ENCODE results near the gene MTMR8. TPM values are rescaled to one million over a fixed set of nuclear protein-coding genes. Genes with fewer than 3 reads are reported as not detected.
"Not testable (repeated sequence)": the region's sequence is repeated elsewhere in the genome, so short reads cannot be mapped to it uniquely, and the experiment has no call there.

MTMR8 gene
- total RNA-seq (2014; rRNA removed; shearing (Covaris generic)): not detected in 2 replicates

DNA sequence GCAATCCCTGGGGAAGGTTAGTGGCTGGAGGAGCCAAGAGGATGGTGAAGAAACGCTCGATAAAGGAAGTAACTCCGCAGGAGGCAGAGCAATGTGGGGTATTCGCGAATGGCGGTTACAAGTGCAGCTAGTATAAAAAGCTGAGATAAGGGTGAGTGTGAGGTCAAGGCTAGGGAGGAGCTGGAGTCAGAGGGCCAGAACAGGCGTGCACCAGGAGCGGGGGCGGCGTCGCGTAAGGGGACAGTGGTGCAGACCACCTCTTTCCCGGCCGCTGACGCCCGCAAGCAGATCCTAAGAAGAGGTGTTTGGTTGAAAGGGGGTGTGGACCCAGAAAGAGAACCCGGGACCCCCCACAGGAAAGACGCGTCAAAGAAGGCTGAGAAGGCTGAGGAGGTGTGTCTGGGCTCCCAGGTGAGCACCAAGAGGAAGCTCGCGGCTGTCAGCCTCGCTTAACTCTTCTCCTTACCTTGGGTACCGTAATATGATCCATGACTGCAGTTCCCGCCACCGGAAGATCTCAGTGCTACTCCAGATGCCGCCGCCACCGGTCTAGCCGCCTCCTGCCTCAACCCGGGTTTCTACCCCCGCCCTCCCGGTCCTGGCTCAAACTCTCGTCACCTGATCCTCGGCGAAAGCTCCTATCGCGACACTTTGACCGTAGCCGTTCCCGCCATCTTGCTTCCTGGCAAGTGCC is at the start of gene MTMR8:
TSS of gene MTMR8 (minus strand) at position 579 of the 694 bp plus-strand sequence. CDS start at position 490, 89 bp downstream.
- DNase-seq (ENCODE audit: low read depth): no peak

DNA sequence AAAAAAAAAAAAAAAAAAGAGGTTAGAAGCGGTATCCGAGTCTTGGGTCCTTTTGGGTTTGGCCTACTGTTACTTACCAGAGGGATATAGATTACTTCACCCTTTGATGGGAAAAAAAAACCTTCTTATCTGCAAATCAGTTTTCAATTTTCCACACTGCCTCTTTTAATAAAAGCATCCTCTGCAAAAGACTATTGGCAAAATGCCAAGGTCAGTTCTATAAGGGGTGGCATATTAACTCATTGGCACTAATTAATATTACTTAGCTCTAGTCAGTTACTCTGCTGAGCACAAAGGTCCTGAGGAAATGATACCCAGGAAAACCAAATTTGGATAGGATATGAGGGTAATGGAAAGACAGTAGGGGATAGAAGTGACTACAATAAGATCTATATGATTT is 44.3 kb upstream of the MTMR8 start:
- no peak for DNase-seq (ENCODE audit: low read depth)

DNA sequence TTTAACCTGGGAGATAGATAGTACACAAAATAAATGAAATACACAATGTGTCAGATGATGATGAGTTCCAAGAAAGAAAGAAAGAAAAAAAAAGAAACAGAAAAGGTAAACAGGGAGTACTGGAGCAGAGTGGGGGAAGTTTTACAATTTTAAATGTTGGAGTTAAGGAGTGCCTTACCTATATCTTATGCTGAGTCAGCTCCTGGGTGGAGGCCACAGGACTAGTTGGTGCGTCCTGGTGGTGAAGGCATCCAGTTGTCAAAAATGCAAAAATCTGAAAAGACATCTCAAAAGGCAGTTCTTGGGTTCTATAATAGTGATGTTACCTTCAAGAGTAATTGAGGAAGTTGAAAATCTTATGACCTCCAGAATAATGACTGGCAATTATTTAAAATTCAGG is 42.4 kb upstream of the MTMR8 start:
- no peak for DNase-seq (ENCODE audit: low read depth)

DNA sequence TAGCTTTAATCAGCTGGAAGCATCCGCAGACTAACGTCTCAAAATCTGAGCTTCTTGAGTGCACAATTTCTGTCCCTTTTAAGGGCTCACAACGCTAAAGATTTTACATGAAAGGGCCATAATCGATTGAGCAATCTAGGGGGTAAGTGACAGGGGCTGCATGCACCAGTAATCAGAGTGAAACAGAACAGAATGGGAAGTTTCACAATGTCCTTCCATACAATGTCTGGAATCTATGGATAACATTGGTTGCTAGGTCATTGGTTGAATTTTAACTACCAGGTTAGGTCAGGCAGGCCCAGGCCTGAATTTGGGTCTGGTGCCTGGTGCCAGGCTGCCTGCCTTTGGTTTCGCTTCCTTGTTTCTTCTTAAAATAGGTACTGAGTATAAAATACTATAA is 42.0 kb upstream of the MTMR8 start:
- no peak for DNase-seq (ENCODE audit: low read depth)

DNA sequence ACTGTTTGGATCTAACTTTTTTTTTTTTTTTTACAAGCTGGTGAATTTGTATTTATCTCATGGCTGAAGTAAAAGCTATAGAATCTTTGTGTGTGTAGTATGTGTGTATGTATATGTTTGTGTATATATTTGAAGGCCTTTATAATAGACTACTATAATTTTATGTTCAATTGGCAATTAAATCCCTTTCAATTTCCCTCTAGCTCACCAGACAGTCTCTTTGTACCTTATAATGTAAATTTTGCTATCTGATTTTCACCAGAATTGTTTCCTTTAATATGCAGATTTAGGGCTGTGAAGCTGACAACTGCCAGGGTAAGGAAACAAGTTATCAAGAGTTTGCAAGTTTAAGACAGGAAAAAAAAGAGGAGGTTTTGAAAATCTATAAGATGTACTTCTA is 33.1 kb upstream of the MTMR8 start:
- DNase-seq (ENCODE audit: low read depth): no peak

DNA sequence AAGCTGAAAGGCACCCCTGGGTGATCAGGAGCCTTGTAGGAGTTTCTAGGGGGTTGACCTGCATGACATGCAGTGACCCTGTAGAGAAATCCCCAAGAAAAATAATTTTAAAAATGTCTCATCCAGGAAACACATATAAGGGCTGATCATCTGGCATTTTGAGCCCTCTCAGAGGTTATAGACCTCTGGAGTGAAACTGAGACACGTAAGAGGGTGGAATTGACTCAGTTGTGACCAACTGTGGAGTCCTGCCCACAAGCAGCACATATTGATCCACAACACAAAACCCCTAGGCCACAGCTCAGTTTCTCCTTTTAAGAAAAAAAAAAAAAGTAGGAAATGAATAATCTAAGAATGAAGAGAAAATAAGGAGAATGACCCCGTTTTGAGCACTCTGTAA is 32.5 kb upstream of the MTMR8 start:
- DNase-seq (ENCODE audit: low read depth): no peak

DNA sequence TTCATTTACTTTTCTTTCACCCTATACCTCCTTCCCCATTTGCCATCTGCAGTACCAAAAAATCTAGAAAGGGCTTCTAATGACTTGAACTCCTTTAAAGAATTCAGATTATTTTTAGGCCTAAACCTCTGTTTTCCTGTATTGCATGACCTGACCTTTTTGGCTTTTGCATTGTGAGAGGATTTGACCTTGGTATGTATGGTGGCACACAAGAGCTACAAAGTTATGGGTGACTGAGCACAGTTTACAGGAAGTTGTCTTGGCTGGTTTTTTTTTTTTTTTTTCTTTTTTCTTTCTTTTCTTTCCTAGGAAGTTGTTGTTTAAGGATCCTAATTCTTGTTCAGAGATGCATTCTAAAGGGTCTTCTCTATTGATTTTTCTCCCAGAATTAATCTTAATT is 32.0 kb upstream of the MTMR8 start:
- no peak for DNase-seq (ENCODE audit: low read depth)

DNA sequence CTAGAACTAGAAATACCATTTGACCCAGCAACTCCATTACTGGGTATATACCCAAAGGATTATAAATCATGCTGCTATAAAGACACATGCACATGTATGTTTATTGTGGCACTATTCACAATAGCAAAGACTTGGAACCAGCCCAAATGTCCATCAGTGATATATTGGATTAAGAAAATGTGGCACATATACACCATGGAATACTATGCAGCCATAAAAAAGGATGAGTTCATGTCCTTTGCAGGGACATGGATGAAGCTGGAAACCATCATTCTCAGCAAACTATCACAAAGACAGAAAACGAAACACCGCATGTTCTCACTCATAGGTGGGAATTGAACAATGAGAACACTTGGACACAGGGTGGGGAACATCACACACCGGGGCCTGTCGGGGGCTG is 14.5 kb upstream of the MTMR8 start:
- not testable (repeated sequence) for DNase-seq (ENCODE audit: low read depth)

DNA sequence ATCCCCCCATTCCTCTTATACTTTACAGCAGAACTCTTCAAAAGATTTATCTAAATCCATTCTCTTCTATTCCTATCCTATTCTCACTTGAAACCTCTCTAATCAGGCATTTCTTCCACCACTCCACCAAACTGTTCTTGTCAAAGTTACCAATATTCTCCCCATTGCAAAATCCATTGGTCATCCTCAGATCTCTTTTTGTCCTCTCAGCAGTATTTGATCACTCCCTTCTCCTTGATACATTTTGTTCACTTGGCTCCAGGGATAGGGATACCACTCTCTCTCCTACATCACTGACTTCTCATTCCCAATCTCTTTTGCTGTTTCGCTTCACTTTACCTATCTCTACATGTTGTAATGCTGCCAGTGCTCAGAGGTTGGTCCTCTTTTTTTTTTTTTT is 2.8 kb upstream of the MTMR8 start:
- no peak for DNase-seq (ENCODE audit: low read depth)

DNA sequence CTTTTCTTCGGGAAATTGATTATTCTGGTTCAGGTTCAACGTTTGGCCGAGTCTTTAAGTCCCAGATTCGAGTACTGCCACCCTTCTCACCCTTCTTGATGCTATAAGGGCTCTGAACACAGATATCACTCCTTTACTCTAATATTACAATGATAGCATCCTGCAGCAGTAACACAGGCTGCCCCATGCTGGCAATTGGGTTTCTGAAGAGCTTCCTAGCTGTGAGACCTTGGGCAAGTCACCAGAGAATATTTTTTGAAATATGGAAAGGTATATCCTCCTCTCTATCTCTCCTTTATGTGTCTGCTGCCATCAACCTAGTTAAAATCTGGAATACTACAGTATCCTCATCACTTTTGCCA is 297 bp upstream of the MTMR8 start:
- DNase-seq (ENCODE audit: low read depth): no peak

DNA sequence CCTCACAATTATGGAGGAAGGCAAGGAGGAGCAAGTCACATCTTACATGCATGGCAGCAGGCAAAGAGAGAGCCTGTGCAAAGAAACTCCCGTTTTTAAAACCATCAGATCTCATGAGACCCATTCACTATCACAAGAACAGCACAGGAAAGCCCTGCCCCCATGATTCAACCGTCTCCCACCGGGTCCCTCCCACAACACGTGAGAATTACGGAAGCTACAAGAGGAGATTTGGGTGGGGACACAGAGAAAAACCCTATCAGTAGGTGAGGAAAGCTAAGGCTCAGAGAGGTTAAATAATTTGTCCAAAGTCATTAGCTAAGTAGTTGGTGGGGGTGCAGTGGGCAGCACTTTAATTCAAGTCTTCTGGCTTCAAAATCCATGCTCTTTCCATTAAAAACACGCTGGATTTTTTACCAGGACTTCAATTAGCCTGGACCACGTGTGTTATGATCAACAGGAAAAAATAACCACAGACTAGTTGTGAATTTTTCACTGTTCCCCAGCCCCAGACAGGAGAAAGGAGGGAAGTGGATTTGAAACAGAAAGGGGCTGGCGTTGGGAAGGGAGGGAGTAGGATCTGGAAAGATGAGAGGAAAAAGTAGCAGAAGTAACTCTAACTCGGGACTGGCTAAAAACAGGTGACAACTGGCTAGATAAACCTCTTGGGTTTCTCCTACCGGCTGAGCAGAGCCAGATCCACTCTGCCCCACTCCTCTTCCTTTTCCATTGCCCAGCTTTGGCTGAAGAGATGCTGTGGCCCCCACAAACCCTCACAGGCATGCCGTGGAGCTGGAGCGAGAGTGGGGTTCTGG is 986 bp downstream of the MTMR8 start:
- DNase-seq (ENCODE audit: low read depth): no peak

DNA sequence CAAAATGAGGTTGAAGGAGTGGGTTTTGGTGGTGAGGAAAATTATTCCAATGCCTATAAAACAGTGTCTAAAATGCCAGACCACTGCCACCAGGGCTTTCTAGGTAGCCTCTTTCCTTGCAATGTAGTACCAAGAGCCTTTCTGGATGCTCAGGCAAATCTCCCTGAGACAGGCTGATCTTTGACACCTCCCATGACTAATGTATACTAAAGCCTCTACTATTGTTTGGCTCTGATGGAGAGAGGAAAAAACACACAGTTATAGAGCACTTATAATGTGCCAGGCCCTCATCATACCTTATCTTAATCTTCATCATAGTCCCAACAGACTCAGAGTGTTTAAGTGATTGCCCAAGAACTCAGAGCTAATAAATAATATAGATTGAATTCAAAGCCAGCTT is 5.8 kb downstream of the MTMR8 start:
- DNase-seq (ENCODE audit: low read depth): no peak

DNA sequence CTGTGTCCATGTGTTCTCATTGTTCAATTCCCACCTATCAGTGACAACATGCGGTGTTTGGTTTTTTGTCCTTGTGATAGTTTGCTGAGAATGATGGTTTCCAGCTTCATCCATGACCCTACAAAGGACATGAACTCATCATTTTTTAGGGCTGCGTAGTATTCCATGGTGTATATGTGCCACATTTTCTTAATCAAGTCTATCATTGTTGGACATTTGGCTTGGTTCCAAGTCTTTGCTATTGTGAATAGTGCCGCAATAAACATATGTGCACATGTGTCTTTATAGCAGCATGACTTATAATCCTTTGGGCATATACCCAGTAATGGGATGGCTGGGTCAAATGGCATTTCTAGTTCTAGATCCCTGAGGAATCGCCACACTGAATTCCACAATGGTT is 14.5 kb downstream of the MTMR8 start:
- not testable (repeated sequence) for DNase-seq (ENCODE audit: low read depth)

DNA sequence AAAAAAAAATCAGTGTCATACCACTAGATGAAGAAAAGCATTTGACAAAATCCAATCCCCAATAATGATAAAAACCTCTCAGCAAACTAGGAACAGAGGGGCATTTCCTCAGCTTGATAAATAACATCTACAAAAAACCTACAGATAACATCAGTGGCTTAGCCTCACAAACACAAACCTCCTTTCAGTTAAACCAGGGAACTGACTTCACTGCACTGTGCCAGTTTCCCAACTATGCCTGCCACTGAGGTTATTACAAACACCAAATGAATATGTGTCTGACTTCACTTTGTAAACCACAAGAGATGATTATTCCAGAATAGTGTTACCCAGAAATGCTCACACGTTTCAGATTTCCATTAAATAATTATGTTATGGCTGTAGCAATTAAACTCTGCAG is 15.3 kb downstream of the MTMR8 start:
- DNase-seq (ENCODE audit: low read depth): no peak

DNA sequence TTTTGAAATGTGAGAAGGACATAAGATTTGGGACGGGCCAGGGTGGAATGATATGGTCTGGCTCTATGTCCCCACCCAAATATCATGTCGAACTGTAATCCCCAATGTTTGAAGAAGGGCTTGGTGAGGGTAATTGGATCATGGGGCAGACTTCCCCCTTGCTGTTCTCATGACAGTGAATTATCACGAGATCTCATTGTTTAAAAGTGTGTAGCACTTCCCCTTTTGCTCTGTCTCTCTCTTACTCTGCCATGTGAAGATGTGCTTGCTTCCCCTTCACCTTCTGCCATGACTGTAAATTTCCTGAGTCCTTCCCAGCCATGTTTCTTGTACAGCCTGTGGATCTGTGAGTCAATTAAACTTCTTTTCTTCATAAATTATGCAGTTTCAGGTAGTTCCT is 17.5 kb downstream of the MTMR8 start:
- DNase-seq (ENCODE audit: low read depth): no peak

DNA sequence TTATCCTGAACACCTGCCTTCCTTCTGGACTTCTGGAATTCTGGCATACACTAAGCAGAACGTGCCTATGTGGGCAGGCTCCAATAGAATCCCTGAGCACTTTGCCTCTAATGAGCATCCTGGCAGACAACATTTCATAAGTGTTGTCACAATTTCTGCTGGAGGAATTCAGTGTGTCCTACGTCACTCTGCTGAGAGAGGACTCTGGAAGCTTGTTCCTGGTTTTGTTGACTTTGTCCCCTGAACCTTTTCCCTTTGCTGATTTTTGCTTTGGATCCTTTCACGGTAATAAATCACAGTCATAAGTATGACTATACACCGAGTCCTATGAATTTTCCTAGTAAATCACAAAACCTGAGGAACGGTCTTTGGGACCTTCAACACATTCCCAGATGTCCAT is 43.2 kb downstream of the MTMR8 start:
- DNase-seq (ENCODE audit: low read depth): no peak

DNA sequence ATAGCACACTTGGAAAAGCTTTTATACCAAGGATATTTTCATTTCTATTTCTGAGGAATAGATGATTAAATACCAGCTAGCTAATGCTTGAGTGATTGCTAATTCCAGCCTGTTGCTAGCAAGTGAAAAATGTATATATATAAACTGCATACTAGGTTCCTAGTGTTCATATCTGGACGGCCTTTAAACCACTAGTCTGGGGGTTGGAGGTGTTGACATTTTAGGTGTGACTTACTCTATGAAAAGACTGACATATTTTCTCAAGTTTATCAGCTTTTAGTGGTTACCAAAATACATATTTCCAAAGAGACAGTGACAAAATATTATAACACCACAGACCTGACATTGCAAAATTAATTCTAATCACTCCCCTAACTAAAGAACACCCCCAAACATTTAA is 44.7 kb downstream of the MTMR8 start:
- no peak for DNase-seq (ENCODE audit: low read depth)

DNA sequence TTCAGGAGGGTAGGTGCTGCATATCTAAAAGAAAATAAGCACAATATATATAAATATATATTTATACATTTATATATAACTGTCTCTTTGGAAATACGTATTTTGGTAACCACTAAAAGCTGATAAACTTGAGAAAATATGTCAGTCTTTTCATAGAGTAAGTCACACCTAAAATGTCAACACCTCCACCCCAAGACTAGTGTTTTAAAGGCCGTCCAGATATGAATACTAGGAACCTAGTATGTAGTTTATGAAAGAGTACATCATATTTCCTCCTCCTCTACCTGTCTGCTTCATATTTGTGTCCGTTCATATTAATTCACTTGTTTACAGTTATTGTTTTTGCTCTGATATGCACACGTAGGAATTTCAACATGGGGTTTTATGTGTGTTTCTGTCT is 45.2 kb downstream of the MTMR8 start:
- no peak for DNase-seq (ENCODE audit: low read depth)

DNA sequence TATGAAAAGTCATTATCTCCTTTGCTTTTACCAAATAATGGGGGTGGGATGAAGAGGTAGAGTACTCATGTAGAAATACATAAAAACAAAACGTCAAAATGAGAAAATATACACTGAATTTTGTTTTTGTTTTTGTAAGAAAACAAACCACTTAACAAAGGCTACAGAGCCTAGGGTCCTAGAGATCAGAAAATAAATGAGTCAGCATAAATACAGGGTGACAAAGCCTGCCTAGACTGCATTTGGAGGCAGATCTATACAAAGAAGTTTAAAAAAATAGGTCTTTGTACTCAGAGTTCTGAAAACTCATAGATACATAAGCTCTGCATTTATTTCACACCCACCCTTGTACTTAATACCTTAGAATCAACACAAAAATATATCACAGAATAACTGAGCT is 52.4 kb downstream of the MTMR8 start:
- no peak for DNase-seq (ENCODE audit: low read depth)

DNA sequence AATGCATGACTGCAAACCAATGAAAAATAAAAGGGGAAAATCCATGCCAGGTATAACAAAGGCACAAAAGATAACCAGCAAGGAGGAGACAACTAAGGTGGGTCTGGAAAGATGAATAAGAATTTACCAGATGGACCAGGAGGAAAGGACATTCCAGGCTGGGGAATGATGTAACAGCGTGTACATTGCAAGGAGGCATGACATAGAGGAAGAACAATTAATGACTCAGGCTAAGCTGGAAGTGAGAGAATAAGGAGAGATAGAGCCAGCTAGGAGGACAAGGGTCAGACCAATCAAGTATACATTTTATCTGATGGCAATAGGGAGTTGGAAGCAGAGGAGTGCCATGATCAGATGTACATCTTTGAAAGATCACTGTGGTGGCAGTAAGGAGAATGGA is 57.0 kb downstream of the MTMR8 start:
- DNase-seq (ENCODE audit: low read depth): no peak

DNA sequence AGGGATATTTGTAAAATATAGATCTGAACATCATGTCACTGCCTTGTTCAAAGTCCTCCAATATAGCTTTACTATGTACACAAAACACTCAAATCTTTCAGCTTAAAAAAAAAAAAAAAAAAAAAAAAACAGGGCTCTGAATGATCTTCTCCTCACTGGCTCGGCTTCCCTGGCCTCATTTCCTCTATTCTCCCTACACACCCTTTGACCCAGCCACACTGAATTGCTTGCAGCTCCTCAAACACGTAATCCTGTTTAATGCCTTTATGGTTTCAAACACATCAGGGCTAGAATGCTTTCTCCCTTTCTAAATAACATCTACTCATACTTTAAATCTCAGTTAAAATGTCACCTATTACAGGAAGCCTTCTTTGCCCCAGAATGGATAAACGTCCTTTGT is 60.8 kb downstream of the MTMR8 start:
- no peak for DNase-seq (ENCODE audit: low read depth)

DNA sequence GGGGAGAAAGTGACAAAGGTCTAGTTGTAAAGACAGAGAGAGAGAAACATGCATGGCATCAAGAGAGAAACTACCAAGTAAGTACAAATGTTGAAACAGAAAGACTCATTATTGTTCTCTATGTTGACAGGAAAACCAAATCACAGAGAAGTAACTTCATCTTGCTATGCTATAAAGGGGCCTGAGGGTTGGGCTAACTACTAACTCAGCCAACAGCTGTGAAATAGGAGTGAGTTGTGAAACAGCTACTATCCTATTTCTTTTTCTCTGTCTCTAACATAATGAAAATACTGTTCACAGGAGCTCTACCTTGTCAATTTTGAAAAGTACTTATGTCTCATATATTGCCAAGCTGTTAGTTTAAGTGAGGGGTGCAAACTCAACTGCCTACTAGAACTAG is 65.0 kb downstream of the MTMR8 start:
- no peak for DNase-seq (ENCODE audit: low read depth)

DNA sequence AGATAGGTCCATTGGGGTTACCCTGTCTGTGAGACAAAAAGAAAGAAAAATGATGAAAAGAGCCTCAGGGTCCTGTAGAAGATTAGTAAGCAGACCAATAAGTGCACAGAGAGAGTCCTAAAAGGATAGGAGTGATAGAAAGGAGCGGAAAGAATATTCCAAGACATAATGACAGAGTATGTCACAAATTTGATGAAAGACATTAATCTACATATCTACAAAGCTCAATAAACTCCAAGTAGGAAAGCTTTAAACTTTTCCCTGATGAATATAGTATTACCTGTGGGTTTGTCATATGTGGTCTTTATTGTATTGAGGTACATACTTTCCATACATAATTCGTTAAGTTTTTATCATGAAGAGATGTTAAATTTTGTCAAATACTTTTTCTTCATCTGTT is 73.7 kb downstream of the MTMR8 start:
- DNase-seq (ENCODE audit: low read depth): no peak

DNA sequence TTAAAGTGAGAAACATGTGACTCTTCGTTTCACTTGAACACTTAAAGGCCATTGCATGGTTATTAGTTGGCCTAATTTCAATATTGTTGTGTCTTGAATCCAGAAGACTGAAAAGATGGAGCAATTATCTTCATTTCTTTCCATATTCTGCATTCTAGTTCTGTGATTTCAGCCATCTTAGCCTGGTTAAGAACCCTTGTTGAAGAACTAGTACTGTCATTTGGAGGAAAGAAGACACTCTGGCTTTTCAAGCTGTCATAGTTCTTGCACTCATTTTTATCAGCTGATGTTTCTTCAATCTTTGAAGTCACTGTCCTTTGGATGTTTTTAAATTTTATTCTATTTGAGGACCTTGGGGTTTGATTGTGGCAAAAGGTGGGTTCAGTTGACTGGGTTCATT is 81.6 kb downstream of the MTMR8 start:
- no peak for DNase-seq (ENCODE audit: low read depth)
